Caco-2 (cell line): ENCODE measurements around the gene SLC8A2. TPM values are rescaled to one million over a fixed set of nuclear protein-coding genes. Genes with fewer than 3 reads are reported as not detected.

ENCODE experiments used
- BruUV-seq: library from RNA; stranded (reverse); fragments of 400-500 nt; replicated peaks from 2 replicates; lab custom pipeline; 2021; lab: Mats Ljungman, UMichigan
- CTCF ChIA-PET: fragments of 300-600 bp; sonication (Branson Sonifier 250); formaldehyde crosslinking; loops from one replicate; lab custom pipeline; 2022; ENCODE audit warnings: antibody characterized with exemption; lab: Charles Lee
- POLR2A ChIA-PET: fragments of 300-600 bp; sonication (Branson Sonifier 250); formaldehyde crosslinking; loops from one replicate; lab custom pipeline; 2022; ENCODE audit warnings: antibody characterized with exemption; lab: Charles Lee
- DNase-seq, 2 experiments: peaks; one replicate each; pipeline versions ENCODE4 v3.0.0 to v3.0.0-alpha.2; 2020 to 2022
- H3K27me3 ChIP-seq: replicated peaks from 2 replicates; pipeline ENCODE4 v1.6.0; 2011; ENCODE audit warnings: low read length; ENCODE audit not compliant: control insufficient read depth, insufficient read depth
- H3K36me3 ChIP-seq: 2 replicates; pipeline ENCODE4 v1.5.1; 2011; ENCODE audit warnings: low read length; ENCODE audit not compliant: control insufficient read depth, insufficient read depth
- H3K4me1 ChIP-seq: fragments of 250-450 bp; sonication (Bioruptor Pico); 2 replicates; pipeline ENCODE4 v1.5.1; 2020; ENCODE audit warnings: mild to moderate bottlenecking
- H3K4me3 ChIP-seq: 2 replicates; pipeline ENCODE4 v1.5.1; 2011; ENCODE audit warnings: low read depth, mild to moderate bottlenecking, control low read depth, low read length
- H3K9me3 ChIP-seq: fragments of 250-450 bp; sonication (Bioruptor Pico); 2 replicates; pipeline ENCODE4 v1.5.1; 2020; ENCODE audit warnings: mild to moderate bottlenecking, moderate library complexity
- H3K27ac Mint-ChIP-seq: one replicate; pipeline ENCODE4 v1.8.0; 2022; ENCODE audit warnings: mixed read lengths; ENCODE audit not compliant: unreplicated experiment
- H3K27me3 Mint-ChIP-seq: one replicate; pipeline ENCODE4 v1.8.0; 2022; ENCODE audit warnings: mixed read lengths; ENCODE audit not compliant: insufficient read depth, unreplicated experiment
- H3K36me3 Mint-ChIP-seq: one replicate; pipeline ENCODE4 v1.8.0; 2022; ENCODE audit warnings: mild to moderate bottlenecking, mixed read lengths; ENCODE audit not compliant: insufficient read depth, unreplicated experiment
- H3K4me1 Mint-ChIP-seq: one replicate; pipeline ENCODE4 v1.8.0; 2022; ENCODE audit warnings: low read depth, mixed read lengths; ENCODE audit not compliant: unreplicated experiment
- H3K4me3 Mint-ChIP-seq: one replicate; pipeline ENCODE4 v1.8.0; 2022; ENCODE audit warnings: mild to moderate bottlenecking, moderate library complexity, mixed read lengths; ENCODE audit not compliant: unreplicated experiment
- H3K9me3 Mint-ChIP-seq: one replicate; pipeline ENCODE4 v1.8.0; 2022; ENCODE audit warnings: mixed read lengths; ENCODE audit not compliant: unreplicated experiment
- intact Hi-C: fragments of 100-400 bp; cut with micrococcal nuclease; formaldehyde crosslinking; loops from one replicate; pipeline ENCODE4 v1.10.0; 2022; ENCODE audit not compliant: unreplicated experiment
- total RNA-seq: library from RNA; stranded (reverse); gene quantifications from 2 replicates; pipeline ENCODE4 v1.2.3, GENCODE V29; 2022
- TF ChIP-seq, protein P1 (sequence below), 2 experiments: fragments of 200-600 bp in 1 of 2; IDR thresholded peaks; 1 replicate in 1 of 2; 2 replicates in 1 of 2; pipeline versions ENCODE4 v1.5.1 to v1.8.0; 2011 to 2022; ENCODE audit warnings: antibody characterized with exemption in 1 of 2, control low read depth in 1 of 2, inconsistent platforms in 1 of 2, low read depth in 1 of 2, low read length in 1 of 2, mild to moderate bottlenecking in 1 of 2, moderate library complexity in 1 of 2; ENCODE audit not compliant: insufficient read depth in 1 of 2, severe bottlenecking in 1 of 2, unreplicated experiment in 1 of 2

Gene SLC8A2
- total RNA-seq, 1 experiment from 2014 or later = 1.2 TPM

DNA sequence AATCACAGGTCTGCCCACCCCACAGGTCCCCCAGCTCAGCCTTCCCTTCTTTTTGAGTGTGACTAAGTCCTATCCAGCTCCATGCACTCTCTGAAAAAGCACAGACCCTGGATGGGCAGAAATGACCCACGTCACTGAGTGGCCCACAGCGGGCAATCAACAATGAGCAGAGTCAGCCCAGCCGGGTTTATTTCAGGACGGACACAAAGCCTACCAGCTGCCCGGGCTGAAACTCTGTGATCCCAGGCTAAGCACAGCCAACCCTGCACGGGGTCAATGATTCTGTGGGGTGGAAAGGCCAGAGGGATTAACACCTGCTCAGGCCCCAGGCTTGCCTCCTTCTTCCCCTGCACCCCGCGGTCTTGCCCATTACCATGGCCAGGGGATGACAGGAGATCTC is 34.8 kb upstream of the SLC8A2 start:
- H3K36me3 Mint-ChIP-seq = peaks cover 57% of the 10 kb centered on the region
- ChIA-PET CTCF (interaction anchor here (0.6 kb wide), 1 partner anchor 9 kb away, joined by 3 read pairs; the partner anchor contains the start of gene NAPA), POLR2A (no interaction called here)
- H3K27me3 Mint-ChIP-seq = no peaks in the 10 kb centered on the region
- no peaks in the 10 kb centered on the region for H3K4me1 Mint-ChIP-seq
- Histone ChIP-seq H3K36me3 (no peaks in the 10 kb centered on the region), H3K4me3 (no peak overlapping the region), H3K9me3 (no peaks in the 10 kb centered on the region), H3K27me3 (no peaks in the 10 kb centered on the region), H3K4me1 (peaks cover 2% of the 10 kb centered on the region; the same call in 1 of the 2 replicates)
- TF ChIP-seq, protein P1, sequence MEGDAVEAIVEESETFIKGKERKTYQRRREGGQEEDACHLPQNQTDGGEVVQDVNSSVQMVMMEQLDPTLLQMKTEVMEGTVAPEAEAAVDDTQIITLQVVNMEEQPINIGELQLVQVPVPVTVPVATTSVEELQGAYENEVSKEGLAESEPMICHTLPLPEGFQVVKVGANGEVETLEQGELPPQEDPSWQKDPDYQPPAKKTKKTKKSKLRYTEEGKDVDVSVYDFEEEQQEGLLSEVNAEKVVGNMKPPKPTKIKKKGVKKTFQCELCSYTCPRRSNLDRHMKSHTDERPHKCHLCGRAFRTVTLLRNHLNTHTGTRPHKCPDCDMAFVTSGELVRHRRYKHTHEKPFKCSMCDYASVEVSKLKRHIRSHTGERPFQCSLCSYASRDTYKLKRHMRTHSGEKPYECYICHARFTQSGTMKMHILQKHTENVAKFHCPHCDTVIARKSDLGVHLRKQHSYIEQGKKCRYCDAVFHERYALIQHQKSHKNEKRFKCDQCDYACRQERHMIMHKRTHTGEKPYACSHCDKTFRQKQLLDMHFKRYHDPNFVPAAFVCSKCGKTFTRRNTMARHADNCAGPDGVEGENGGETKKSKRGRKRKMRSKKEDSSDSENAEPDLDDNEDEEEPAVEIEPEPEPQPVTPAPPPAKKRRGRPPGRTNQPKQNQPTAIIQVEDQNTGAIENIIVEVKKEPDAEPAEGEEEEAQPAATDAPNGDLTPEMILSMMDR (IDR thresholded peaks at IDR 0.05; ENCODE audit: insufficient read depth in 1 of 2, low read depth in 1 of 2, low read length in 1 of 2, severe bottlenecking in 1 of 2, unreplicated experiment in 1 of 2) = no peak
- H3K9me3 Mint-ChIP-seq = no peaks in the 10 kb centered on the region
- H3K4me3 Mint-ChIP-seq = no peak overlapping the region
- BruUV-seq = no TSS peak
- intact Hi-C loops = no loop called here
- DNase-seq = no peak
- H3K27ac Mint-ChIP-seq = no peak overlapping the region

DNA sequence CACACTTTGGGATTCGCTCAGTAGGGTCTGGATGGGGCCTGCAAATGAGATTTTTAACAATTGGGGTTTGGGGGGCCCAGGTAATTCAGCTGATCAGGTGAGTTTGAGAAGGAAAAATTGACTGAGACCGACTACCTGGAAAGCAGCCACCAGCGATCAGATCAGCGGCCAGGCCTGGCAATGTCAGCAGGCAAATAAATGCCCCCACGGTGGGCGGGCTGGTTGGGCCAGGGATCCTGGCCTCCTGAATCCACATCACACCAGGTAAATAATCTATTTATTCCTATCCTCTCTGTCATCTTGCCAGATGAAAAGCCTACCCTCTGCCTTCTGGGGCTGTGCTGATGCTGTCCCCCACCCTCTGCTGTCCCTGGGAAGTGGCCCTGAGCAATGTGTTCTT is 33.8 kb upstream of the SLC8A2 start:
- Mint-ChIP-seq H3K36me3 (peaks cover 61% of the 10 kb centered on the region), H3K9me3 (no peaks in the 10 kb centered on the region), H3K4me1 (no peaks in the 10 kb centered on the region), H3K4me3 (no peak overlapping the region), H3K27ac (no peak overlapping the region), H3K27me3 (no peaks in the 10 kb centered on the region)
- Histone ChIP-seq H3K36me3 (no peaks in the 10 kb centered on the region), H3K4me1 (no peaks in the 10 kb centered on the region), H3K4me3 (no peak overlapping the region), H3K27me3 (no peaks in the 10 kb centered on the region), H3K9me3 (no peaks in the 10 kb centered on the region)
- ChIA-PET CTCF (interaction anchor here (0.6 kb wide), 1 partner anchor 69 kb away, joined by 5 read pairs; no protein-coding TSS in a partner anchor), POLR2A (no interaction called here)
- TF ChIP-seq, protein P1 (IDR thresholded peaks at IDR 0.05; ENCODE audit: insufficient read depth in 1 of 2, low read depth in 1 of 2, low read length in 1 of 2, severe bottlenecking in 1 of 2, unreplicated experiment in 1 of 2) = no peak
- no TSS peak for BruUV-seq
- no peak for DNase-seq
- intact Hi-C loops = no loop called here

DNA sequence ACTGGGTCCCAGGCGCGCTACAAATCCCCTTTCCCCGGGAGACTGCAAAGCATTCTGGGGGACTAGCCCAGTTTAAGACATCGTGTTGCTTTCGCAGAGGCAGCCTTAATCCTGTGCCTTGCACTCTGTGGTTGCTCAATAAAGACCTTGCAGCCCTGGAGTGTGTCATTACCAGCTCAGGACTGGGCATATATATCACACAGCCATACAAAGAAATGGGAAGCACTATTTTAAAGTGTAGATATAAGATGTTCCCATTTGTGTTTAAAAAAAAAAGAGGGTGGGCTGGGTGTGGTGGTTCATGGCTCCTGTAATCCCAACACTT is 32.1 kb upstream of the SLC8A2 start:
- Mint-ChIP-seq H3K4me3 (no peak overlapping the region), H3K27me3 (no peaks in the 10 kb centered on the region), H3K27ac (no peak overlapping the region), H3K4me1 (no peaks in the 10 kb centered on the region), H3K36me3 (peaks cover 53% of the 10 kb centered on the region), H3K9me3 (no peaks in the 10 kb centered on the region)
- Histone ChIP-seq H3K4me3 (no peak overlapping the region), H3K36me3 (no peaks in the 10 kb centered on the region; the same call in 1 of the 2 replicates), H3K9me3 (no peaks in the 10 kb centered on the region), H3K27me3 (no peaks in the 10 kb centered on the region), H3K4me1 (no peaks in the 10 kb centered on the region)
- no peak for DNase-seq
- no TSS peak for BruUV-seq
- POLR2A ChIA-PET = no interaction called here
- CTCF ChIA-PET = no interaction called here
- TF ChIP-seq, protein P1 (IDR thresholded peaks at IDR 0.05; ENCODE audit: insufficient read depth in 1 of 2, low read depth in 1 of 2, low read length in 1 of 2, severe bottlenecking in 1 of 2, unreplicated experiment in 1 of 2) = no peak
- intact Hi-C loops = no loop called here
